K562 (cell line): ENCODE data around the gene CSF1. TPM values are rescaled to one million over a fixed set of nuclear protein-coding genes. Genes with fewer than 3 reads are reported as not detected.

Experiments used
- ARID1B ChIP-seq: fragments of 450-650 bp; IDR thresholded peaks from 2 replicates; pipeline ENCODE4 v1.6.1; 2016; ENCODE audit warnings: antibody characterized with exemption, mild to moderate bottlenecking, inconsistent platforms
- CBFB ChIP-seq: sonication (generic); formaldehyde crosslinking; IDR thresholded peaks from 2 replicates; pipeline ENCODE4 v1.4.0; 2020; ENCODE audit warnings: mild to moderate bottlenecking, missing genetic modification reagents
- NCOA6 ChIP-seq: fragments of 450-650 bp; IDR thresholded peaks from 2 replicates; pipeline ENCODE4 v1.6.1; 2017; ENCODE audit warnings: mild to moderate bottlenecking
- NFE2 ChIP-seq: IDR thresholded peaks from 2 replicates; pipeline ENCODE4 v1.6.1; 2014; ENCODE audit warnings: antibody characterized with exemption, low read depth
- POU5F1 ChIP-seq: fragments of 150-350 bp; IDR thresholded peaks from 2 replicates; pipeline ENCODE4 v1.6.1; 2014; ENCODE audit warnings: borderline replicate concordance, low read length, low read depth, mild to moderate bottlenecking; ENCODE audit not compliant: partially characterized antibody
- PYGO2 ChIP-seq: fragments of 450-650 bp; IDR thresholded peaks from 2 replicates; pipeline ENCODE4 v1.6.1; 2016; ENCODE audit warnings: mild to moderate bottlenecking, missing genetic modification characterization, moderate library complexity, missing compliant biosample characterization
- RBM15 ChIP-seq: fragments of 200-400 bp; formaldehyde crosslinking; IDR thresholded peaks from 2 replicates; pipeline ENCODE4 v1.6.1; 2018; ENCODE audit warnings: mild to moderate bottlenecking, low read length, moderate library complexity; ENCODE audit not compliant: insufficient read depth
- RBM25 ChIP-seq: fragments of 200-400 bp; formaldehyde crosslinking; IDR thresholded peaks from 2 replicates; pipeline ENCODE4 v1.6.1; 2018; ENCODE audit warnings: low read length, low read depth, moderate library complexity; ENCODE audit not compliant: severe bottlenecking
- RBM34 ChIP-seq: fragments of 200-400 bp; formaldehyde crosslinking; IDR thresholded peaks from 2 replicates; pipeline ENCODE4 v1.6.1; 2018; ENCODE audit warnings: low read length, borderline replicate concordance; ENCODE audit not compliant: insufficient read depth
- RBM39 ChIP-seq: fragments of 200-400 bp; formaldehyde crosslinking; optimal IDR thresholded peaks from 2 replicates; pipeline ENCODE3; 2018; ENCODE audit warnings: low read depth, low read length
- ZKSCAN8 ChIP-seq: fragments of 200-800 bp; sonication (Bioruptor generic); IDR thresholded peaks from 2 replicates; pipeline ENCODE4 v1.6.1; 2016; ENCODE audit warnings: missing genetic modification characterization, missing compliant biosample characterization
- ZNF324 ChIP-seq: fragments of 250-450 bp; sonication (Bioruptor Pico); IDR thresholded peaks from 2 replicates; pipeline ENCODE4 v1.4.0; 2020; ENCODE audit warnings: mild to moderate bottlenecking
- ZSCAN32 ChIP-seq: fragments of 450-650 bp; formaldehyde crosslinking; IDR thresholded peaks from 2 replicates; pipeline ENCODE4 v1.4.0; 2020; ENCODE audit warnings: mild to moderate bottlenecking, moderate library complexity
- polyA plus RNA-seq, 8 experiments: library from polyadenylated mRNA; depleted of rRNA in 4 of 8; stranded (reverse) in 5 of 8; unstranded in 3 of 8; fragments of >200 nt; fragmentation: Nextera tagmentation in 2 of 8; fragmentation: Illumina TruSeq in 1 of 8; extraction: Ambion mirVana in 2 of 8; extraction: Trizol in 1 of 8; gene quantifications; 2 replicates each; pipeline versions ENCODE4 v1.2.1 to v1.2.3, GENCODE V29; 2011 to 2014; ENCODE audit warnings: inconsistent platforms in 1 of 8, missing spikeins in 1 of 8
- total RNA-seq, 7 experiments: library from RNA; depleted of rRNA in 6 of 7; stranded (reverse); fragments of >200 nt in 6 of 7; fragmentation: Illumina TruSeq in 2 of 7; extraction: Trizol in 2 of 7; gene quantifications; 2 replicates each; pipeline versions ENCODE4 v1.2.1 to v1.2.3, GENCODE V29; 2011 to 2021; ENCODE audit warnings: low replicate concordance in 1 of 7
- TF ChIP-seq, protein P1 (sequence below), 2 experiments: fragments of 450-650 bp; formaldehyde crosslinking in 1 of 2; IDR thresholded peaks; 2 replicates each; pipeline versions ENCODE4 v1.4.0 to v1.6.1; 2014 to 2020; ENCODE audit warnings: mild to moderate bottlenecking in 2 of 2, borderline replicate concordance in 1 of 2, low read depth in 1 of 2
- TF ChIP-seq, protein P2 (sequence below): conservative IDR thresholded peaks from 2 replicates; pipeline ENCODE4 v1.6.1; 2011; ENCODE audit warnings: low read depth, mild to moderate bottlenecking, low read length; ENCODE audit not compliant: control insufficient read depth
- TF ChIP-seq, protein P3 (sequence below): fragments of 450-650 bp; IDR thresholded peaks from 2 replicates; pipeline ENCODE4 v1.6.1; 2018; ENCODE audit warnings: mild to moderate bottlenecking, low read depth; ENCODE audit not compliant: partially characterized antibody

The CSF1 gene
- total and polyA plus RNA-seq, 9 of the 15 experiments (the other 6 are each of a cell fraction or from before 2014, with no cell fraction given), result 0.18 to 11.8 (median 2.8) TPM

DNA sequence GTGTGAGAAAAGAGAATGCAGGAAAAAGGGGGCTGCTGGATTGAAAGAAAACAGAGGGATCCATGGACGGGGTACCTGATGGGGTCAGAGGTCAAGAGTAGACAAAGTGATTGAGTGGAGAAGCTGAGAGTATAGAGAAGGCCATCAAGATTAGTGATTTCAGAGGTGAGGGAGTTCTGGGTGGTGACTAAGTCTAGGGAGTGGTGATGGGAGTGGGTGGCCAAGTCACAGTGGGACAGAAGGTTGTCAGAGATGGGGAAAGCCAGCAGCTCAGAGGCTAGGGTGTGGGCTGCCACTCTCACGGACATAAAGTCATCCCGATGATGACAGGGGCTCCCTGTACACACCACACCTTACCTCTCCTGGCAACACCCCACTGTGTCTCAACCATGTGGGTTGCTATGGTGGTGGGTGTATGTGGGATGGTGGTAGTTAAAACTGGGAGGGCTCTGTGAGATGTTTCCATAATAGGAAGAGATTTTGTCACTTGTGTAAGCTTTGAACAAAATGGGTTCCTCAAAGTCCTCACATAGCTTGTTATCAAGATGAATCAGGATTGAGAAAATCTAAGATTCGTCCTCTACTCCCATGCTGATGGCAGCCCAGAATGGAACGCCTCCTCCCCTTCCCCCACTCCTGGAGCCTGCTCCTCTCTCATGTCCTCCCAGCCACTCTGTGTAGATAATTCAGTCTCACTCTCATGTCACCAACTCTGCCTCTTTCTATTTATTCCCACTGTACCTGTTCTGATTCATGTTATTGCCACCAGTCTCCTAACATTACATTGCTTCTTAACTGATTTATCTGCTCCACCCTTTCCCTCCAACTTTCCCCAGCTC is 20.3 kb upstream of the CSF1 start (continued):
- TF ChIP-seq, protein P1, sequence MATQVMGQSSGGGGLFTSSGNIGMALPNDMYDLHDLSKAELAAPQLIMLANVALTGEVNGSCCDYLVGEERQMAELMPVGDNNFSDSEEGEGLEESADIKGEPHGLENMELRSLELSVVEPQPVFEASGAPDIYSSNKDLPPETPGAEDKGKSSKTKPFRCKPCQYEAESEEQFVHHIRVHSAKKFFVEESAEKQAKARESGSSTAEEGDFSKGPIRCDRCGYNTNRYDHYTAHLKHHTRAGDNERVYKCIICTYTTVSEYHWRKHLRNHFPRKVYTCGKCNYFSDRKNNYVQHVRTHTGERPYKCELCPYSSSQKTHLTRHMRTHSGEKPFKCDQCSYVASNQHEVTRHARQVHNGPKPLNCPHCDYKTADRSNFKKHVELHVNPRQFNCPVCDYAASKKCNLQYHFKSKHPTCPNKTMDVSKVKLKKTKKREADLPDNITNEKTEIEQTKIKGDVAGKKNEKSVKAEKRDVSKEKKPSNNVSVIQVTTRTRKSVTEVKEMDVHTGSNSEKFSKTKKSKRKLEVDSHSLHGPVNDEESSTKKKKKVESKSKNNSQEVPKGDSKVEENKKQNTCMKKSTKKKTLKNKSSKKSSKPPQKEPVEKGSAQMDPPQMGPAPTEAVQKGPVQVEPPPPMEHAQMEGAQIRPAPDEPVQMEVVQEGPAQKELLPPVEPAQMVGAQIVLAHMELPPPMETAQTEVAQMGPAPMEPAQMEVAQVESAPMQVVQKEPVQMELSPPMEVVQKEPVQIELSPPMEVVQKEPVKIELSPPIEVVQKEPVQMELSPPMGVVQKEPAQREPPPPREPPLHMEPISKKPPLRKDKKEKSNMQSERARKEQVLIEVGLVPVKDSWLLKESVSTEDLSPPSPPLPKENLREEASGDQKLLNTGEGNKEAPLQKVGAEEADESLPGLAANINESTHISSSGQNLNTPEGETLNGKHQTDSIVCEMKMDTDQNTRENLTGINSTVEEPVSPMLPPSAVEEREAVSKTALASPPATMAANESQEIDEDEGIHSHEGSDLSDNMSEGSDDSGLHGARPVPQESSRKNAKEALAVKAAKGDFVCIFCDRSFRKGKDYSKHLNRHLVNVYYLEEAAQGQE (IDR thresholded peaks at IDR 0.05; ENCODE audit: borderline replicate concordance), result no peak
- TF ChIP-seq, protein P1 (CRISPR knock-in tag; IDR thresholded peaks at IDR 0.05; ENCODE audit: low read depth), result no peak
- TF ChIP-seq RBM34 (no peak), PYGO2 (tag) (0 out of 2 replicates have a peak, but pooled peaks have one; percentile 34), RBM25 (no peak), ARID1B (peak; percentile 38), RBM15 (no peak), CBFB (no peak), ZSCAN32 (no peak), NFE2 (peak; percentile 58; the same call in 1 of the 2 replicates), ZNF324 (CRISPR knock-in tag) (no peak), POU5F1 (no peak), ZKSCAN8 (CRISPR knock-in tag) (no peak), RBM39 (no peak), NCOA6 (no peak)
- TF ChIP-seq, protein P2, sequence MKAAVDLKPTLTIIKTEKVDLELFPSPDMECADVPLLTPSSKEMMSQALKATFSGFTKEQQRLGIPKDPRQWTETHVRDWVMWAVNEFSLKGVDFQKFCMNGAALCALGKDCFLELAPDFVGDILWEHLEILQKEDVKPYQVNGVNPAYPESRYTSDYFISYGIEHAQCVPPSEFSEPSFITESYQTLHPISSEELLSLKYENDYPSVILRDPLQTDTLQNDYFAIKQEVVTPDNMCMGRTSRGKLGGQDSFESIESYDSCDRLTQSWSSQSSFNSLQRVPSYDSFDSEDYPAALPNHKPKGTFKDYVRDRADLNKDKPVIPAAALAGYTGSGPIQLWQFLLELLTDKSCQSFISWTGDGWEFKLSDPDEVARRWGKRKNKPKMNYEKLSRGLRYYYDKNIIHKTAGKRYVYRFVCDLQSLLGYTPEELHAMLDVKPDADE, result 0 out of 2 replicates have a peak, but pooled peaks have one; percentile 26
- TF ChIP-seq, protein P3, sequence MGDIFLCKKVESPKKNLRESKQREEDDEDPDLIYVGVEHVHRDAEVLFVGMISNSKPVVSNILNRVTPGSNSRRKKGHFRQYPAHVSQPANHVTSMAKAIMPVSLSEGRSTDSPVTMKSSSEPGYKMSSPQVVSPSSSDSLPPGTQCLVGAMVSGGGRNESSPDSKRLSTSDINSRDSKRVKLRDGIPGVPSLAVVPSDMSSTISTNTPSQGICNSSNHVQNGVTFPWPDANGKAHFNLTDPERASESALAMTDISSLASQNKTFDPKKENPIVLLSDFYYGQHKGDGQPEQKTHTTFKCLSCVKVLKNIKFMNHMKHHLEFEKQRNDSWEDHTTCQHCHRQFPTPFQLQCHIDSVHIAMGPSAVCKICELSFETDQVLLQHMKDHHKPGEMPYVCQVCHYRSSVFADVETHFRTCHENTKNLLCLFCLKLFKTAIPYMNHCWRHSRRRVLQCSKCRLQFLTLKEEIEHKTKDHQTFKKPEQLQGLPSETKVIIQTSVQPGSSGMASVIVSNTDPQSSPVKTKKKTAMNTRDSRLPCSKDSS, result no peak
